Measurements from ENCODE around the gene NDUFS6. TPM values are rescaled to one million over a fixed set of nuclear protein-coding genes. Genes with fewer than 3 reads are reported as not detected.

NDUFS6 gene
- total and polyA plus RNA-seq, 2 of the 8 experiments (the other 6 are each of a cell fraction or from before 2014, with no cell fraction given): 72.7 to 191 TPM

DNA sequence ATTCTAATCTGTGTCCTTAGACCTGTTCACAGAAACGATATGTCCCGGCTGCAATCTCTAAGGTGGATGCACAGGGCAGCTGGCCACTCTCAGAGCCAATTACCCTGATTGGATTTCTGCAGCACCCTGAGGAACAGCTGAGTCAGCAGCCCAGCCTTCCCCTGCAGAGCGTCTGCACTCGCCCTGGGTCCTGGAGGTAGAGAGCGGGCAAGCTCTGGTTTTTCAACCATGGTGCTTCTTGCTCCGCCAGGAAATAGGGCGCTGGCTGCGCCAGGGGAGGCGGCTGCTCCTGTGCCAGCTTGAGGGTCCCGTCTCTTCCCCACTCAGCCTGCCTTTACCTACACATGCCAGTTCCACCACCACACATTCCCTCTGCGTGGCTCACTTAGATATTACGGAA is 19.2 kb downstream of the NDUFS6 start:
- no peak for FAIRE-seq

More for the DNA sequence above, 19.2 kb downstream of the NDUFS6 start:
- Histone ChIP-seq H3K23ac (ENCODE audit: insufficient read length) (no peak overlapping the region), H3K36me3 (ENCODE audit: control insufficient read depth in 2 of 4, insufficient read depth in 4 of 4, low read length in 3 of 4) (peaks cover 5 to 29% (median 20%) of the 10 kb centered on the region in 4 experiments), H3K4me3 (ENCODE audit: extremely low read depth in 1 of 4, insufficient read depth in 2 of 4, low read depth in 3 of 4, low read length in 4 of 4) (no peak overlapping the region), H3K4ac (replicated peaks; ENCODE audit: insufficient read length, low read depth, low read length) (no peak overlapping the region), H4K91ac (replicated peaks; ENCODE audit: insufficient read length, low read length) (no peak overlapping the region), H3K79me1 (ENCODE audit: low read depth, low read length) (peaks cover 8% of the 10 kb centered on the region; the same call in 1 of the 2 replicates), H4K8ac (ENCODE audit: extremely low read depth, insufficient read depth, low read length) (no peak overlapping the region), H2BK120ac (replicated peaks; ENCODE audit: low read depth, low read length) (no peak overlapping the region), H2BK12ac (ENCODE audit: low read depth, low read length) (no peak overlapping the region), H4K5ac (ENCODE audit: insufficient read length, low read depth, low read length) (no peak overlapping the region), H3K14ac (ENCODE audit: insufficient read length) (no peak overlapping the region), H3K18ac (ENCODE audit: extremely low read depth, low read length) (no peak overlapping the region), H3K27ac (ENCODE audit: low read depth, low read length) (no peak overlapping the region), H4K20me1 (replicated peaks in 1 of 2; ENCODE audit: control insufficient read depth in 1 of 2, insufficient read depth in 2 of 2, low read length in 2 of 2) (peaks cover 3 to 7% of the 10 kb centered on the region in 2 experiments), H2AK5ac (ENCODE audit: low read depth, low read length) (no peak overlapping the region), H2BK15ac (ENCODE audit: low read length) (no peak overlapping the region), H3K9ac (replicated peaks in 1 of 4; ENCODE audit: extremely low read depth in 1 of 4, low read depth in 3 of 4, low read length in 3 of 4) (no peak overlapping the region), H3K23me2 (ENCODE audit: low read depth, low read length) (no peaks in the 10 kb centered on the region), H3K27me3 (replicated peaks in 1 of 4; ENCODE audit: control insufficient read depth in 3 of 4, extremely low read depth in 1 of 4, insufficient read depth in 3 of 4, low read length in 3 of 4) (no peaks in the 10 kb centered on the region), H3K9me3 (ENCODE audit: insufficient read depth in 2 of 2, low read depth in 1 of 2, low read length in 1 of 2) (no peaks in the 10 kb centered on the region), H2BK5ac (ENCODE audit: low read depth, low read length) (no peak overlapping the region), H3K4me1 (replicated peaks in 1 of 4; ENCODE audit: control insufficient read depth in 3 of 4, insufficient read depth in 4 of 4, low read length in 3 of 4) (peaks cover 0 to 3% (median under 1%) of the 10 kb centered on the region in 4 experiments; a peak in 2 of 7 replicates), H2BK20ac (ENCODE audit: low read length) (no peak overlapping the region), H3K79me2 (ENCODE audit: control insufficient read depth in 1 of 2, insufficient read depth in 2 of 2, low read length in 2 of 2) (no peaks in the 10 kb centered on the region; a peak in 1 of 4 replicates), H3K4me2 (ENCODE audit: insufficient read depth in 1 of 2, low read depth in 2 of 2, low read length in 2 of 2) (no peak overlapping the region), H2AFZ (ENCODE audit: low read length) (no peak overlapping the region), H3K56ac (replicated peaks; ENCODE audit: insufficient read length, low read depth, low read length) (no peak overlapping the region)
- ChIA-PET POLR2A (ENCODE audit: partially characterized antibody) (interaction anchor here (0.6 to 1.2 kb wide), 5 partner anchors 12 to 340 kb away, joined by 3 to 4 read pairs (median 4); no protein-coding TSS in a partner anchor), CTCF (ENCODE audit: partially characterized antibody) (interaction anchor here (0.6 kb wide), 1 partner anchor 250 kb away, joined by 3 read pairs; no protein-coding TSS in a partner anchor)
- WGBS, 2 experiments (ENCODE audit: extremely low coverage in 1 of 2, insufficient coverage in 1 of 2, insufficient read length in 1 of 2, insufficient replicate concordance in 2 of 2, low coverage in 1 of 2, low lambda C conversion rate in 2 of 2, missing lambda C conversion rate in 1 of 2): 92% methylated on average over 12 of the region's 12 CpGs; no CpG with 5 or more reads in 1 of the 2 experiments
- TF ChIP-seq SP1 (IDR thresholded peaks at IDR 0.05; ENCODE audit: low read depth, low read length): no peak
- TF ChIP-seq MAFK (IDR thresholded peaks at IDR 0.05; ENCODE audit: low read depth, low read length): 0 out of 2 replicates have a peak, but pooled peaks have one; percentile 23
- no peak for DNase-seq (ENCODE audit: low read depth in 1 of 2, low spot score in 2 of 2)
